Inflammatory macrophage (primary cell): ENCODE measurements around the gene XKR7.

ENCODE experiments used
- DNase-seq, 2 donors: peaks; one replicate each; pipeline ENCODE4 v3.0.0-alpha.2; 2020 to 2022

Gene XKR7

DNA sequence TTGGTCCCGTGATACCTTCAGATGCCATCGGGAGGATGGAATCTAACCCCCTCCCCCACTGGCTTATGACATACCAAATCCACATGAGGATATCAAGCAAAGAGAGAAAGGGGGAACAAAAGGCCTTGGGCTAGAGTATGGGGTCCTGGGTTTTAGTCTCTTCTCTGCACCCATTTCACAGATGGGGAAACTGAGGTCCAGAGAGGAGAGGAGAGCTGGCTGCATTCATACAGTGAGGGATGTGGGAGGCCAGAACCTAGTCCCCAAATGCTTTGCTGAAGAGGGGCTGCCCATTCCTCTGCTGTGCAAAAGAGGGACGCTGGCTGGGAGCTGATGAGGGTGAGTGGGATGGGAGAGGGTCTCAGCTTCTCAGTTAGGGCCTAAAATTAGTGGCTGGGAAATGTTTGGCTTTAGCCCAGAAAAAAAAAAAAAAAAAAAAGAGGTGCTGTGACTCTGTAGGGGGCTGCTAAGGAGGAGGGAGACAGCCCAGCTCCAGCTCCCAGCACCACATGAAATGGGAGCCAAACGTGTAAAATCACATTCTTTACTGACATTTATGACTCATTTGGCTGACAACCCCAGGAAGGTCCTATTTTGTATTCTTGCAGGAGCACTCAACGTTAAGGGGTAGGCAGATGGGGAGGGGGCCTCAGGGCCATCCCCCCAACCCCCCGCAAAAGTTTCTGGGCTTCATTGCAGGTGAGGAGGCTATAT, 11.9 kb downstream of the XKR7 start:
- no peak for DNase-seq

DNA sequence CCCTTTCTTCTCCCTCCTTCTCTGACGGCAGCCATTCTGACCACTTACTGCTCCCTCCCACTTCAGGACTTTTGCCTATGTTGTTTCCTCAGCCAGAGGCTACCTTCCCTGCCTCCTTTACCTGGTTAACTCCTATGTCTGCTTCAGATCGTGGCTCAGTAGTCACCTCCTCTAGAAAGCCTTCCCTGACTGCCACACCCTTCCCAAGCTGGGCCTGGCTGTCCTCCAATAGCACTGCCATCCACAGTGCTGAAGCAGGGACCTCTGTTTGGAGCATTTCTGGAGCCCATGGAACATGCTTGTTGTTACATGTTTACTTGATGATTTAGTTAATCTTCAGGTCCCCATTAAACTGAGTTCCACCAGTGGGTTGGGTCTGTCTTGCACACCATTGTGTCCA, 13.8 kb downstream of the XKR7 start:
- no peak for DNase-seq

DNA sequence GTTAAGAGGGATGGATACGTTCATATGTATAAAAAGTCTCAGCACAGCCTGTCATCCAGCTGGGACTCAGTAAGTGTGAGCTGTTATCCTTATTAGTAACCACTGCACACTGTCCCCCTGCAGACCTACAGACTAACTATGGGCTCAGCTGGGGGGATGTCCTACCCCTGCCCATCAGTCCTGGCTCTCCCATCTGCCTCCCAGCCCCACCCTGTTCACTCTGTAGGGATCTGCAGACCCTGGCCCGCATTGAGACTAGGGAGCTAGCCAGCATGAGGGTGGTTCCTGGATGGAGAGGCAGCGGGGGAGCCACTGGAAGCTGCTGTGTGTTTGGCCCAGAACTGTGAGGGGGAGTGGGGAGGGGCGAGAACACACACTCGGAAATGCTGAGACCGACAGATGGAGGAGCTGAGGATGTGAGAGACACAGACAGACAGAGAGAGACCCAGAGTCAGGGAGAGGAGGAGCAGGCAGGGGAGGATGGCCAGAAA, 17.1 kb downstream of the XKR7 start:
- no peak for DNase-seq

DNA sequence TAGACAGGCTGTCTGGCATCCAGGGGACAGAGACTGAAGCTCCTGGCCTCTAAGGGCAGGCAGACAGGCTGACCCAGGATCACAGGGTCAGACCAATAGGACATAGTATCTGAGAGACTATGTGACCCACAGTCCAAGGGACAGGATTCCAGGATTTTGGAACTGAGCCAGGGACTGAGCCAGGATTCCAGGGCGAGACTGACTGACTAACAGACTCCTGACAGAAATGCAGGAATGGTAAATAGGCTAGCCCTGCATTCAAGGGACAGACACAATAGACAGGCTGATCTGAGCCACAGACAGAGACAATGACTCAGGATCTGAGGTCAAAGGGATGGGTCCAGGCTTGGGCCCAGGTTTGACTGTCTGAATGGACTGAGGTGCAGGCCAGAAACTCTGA, 19.8 kb downstream of the XKR7 start:
- DNase-seq: no peak

DNA sequence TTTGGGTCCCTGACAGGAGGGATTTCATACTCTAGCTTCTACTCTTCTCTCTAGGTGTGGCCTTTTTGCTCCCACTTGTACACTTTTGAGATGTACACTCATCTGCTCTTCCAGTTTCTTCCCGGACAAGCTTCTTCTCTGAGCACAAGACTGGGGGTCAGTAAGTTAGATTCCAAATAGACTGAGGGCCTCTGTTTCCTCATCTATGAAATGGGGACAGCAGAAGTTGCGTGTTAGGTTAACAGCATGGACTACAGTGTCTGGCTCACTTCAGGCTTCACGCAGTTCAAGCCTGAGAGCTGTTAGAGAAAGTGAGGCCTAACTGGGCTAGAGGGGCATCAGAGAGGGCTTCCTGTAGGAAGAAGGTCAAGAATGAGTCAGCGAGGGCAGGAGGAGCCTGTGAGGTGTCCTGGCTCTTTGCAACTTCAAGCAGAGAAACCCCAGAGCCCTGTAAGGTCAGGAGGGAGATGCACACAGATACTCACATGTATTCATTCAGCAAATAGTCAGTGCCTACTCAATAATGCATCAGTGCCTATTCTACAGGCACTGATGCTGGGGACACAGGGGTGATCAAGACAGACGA, 20.6 kb downstream of the XKR7 start:
- no peak for DNase-seq

DNA sequence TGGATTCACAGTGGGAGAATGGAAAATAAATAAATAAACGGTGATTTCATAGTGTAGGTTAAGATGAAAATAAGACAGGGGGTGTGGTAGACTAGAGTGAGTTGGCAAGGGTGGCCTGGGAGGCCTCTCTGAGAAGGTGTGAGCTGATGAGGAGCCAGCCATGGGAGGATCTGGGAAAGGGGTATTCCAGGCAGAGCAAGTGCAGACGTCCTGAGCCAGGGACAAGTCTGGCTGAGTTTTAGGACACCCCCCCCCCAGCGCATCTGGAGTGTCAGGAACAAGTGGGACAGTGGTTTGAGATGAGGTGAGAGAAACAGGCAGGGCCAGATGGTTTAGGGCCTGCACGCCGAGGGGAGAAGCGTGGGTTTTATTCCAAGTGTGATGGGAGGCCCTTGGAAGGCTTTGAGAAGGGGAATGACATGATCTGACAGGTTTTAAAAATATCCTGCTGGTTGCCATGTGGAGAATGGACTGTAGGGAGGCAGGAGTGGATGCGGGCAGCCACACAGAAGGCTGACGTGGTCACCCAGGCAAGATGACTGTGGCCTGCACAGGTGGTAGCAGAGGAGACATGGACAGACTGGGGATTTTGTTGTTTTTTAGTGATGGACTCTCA, 21.2 kb downstream of the XKR7 start:
- no peak for DNase-seq

DNA sequence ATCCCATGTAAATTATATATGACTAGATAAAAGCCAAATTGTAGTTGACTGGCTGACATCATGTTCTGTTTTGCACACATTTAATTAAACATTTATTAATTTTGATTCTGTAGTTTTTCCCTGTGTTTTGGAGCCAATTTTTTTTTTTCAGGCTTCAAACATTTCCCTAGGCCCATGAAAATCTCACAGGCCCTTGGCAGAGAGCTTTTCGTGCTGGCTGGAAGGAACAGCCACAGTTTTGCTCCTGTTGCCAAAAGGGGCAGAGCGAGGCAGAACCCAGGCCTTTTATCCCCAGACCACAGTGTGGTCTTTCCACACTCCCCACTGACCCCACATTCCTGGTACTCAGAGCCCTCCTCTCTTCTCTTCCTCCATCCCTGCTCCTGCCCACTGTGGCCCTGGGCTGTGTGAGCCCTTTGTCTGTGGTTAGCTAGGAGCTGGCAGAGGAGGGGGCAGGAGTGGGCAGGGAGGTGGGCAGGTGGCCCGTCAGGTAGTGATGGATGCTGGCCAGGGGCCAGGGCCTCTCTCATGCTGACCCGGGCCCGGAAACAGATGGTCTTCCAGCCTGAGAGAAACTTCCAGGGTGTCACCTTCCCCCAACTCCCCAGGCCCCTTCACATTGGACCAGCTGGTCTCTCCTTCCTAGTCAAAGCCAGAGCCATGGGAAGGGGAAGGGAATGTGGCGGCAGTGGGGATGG, 22.8 kb downstream of the XKR7 start:
- no peak for DNase-seq

DNA sequence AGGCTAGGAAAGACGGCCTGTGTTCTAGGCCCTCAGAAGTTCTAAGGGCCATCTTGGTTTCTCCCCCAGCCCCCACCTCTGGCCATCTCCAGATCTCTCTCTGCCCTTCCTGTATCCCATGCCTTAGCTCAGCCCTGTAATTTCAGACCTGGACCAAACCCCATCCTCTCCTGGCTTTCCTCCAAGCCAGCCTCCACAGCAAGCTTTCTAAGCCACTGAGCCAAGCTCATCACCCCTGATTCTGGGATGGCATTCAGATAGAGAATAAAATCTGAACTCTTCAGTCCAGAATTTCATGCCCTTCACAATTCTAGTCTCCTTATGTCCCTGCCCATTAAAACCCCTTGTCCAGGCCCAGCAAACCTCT, 23.4 kb downstream of the XKR7 start:
- DNase-seq: no peak

DNA sequence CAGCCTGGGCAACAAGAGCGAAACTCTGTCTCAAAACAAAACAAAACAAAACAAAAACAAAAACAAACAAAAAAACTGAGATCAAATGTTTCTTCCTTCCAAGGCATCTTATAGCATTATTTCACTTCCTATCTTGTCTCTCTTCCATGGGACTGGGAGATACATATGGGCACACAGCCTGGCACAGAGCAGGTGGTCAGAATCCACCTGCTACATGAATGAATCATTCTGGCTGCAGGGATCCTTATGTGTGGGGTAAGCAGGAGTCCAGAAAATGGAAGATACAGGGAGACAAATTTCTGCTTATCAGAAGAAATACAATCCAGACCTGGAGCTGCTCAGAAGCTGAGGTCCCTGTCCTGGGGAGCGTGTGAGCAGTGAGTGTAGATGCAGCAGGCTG, 24.1 kb downstream of the XKR7 start:
- DNase-seq: no peak

DNA sequence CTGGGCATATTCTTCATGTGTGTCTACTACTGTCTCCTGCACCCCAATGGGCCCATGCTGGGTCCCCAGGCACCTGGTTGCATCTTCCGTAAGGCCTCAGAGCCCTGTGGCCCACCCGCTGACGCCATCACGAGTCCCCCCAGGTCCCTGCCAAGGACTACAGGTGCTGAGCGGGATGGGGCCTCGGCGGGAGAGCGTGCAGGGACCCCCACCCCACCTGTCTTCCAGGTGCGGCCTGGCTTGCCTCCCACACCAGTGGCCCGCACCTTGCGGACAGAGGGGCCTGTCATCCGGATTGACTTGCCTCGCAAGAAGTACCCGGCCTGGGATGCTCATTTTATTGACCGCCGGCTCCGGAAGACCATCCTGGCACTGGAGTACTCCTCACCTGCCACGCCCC, 29.0 kb downstream of the XKR7 start:
- DNase-seq: no peak

DNA sequence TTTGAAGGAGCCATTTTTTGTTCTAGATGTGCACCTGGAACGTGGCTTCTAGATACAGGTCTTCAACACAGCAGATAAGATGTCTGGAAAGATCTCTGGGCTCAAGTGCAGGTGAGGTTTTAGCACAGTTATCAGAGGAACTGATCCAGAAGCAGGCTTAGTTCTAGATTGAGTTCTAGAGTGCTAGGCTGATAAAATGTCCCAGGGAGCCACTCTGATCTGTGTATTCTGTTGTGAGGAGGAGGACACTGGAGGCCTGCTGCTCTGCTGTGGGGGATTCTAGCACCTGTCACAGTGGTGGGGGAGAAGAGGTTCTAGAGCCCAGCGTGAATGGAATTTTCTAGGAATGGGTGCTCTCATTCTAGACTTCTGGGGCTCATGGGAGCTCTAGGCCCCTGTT, 30.3 kb downstream of the XKR7 start:
- DNase-seq: no peak

DNA sequence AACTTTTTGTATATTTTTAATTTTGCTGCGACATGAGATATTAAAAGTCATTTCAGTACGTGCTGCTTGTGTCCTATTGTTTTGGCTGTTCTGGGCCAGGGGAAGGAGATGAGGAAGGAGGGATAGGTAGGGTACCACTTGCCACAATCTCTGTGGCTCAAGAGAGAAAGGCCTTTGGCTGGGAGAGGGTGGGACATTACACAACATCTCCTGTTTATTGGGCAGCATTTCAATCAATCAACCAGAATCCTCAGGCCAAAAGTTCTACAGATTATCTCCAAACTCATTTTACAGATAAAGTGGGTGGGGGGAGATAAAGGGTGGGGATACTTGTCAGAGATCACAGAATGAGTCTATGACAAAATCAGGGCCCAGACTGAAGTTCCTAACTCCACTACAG, 35.4 kb downstream of the XKR7 start:
- DNase-seq: no peak

DNA sequence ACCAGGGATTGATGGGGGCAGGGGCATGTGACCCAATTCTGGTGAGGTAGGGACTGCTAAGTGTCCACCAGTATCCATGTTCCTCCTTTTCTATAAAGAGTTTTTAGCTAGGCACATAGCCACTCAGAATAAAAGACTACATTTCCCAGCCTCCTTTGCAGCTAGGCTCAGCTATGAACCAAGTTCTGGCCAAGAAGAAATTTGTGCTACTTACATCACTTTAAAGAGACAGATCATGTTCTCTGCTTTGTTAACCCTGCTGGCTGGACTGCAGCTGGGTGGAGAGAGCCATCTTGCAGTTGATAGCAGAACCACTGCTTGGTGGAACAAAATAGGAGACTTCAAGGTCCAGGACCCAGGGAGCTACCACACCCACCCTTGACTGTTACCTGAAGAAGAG, 37.0 kb downstream of the XKR7 start:
- DNase-seq: peak; percentile 45 to 53

DNA sequence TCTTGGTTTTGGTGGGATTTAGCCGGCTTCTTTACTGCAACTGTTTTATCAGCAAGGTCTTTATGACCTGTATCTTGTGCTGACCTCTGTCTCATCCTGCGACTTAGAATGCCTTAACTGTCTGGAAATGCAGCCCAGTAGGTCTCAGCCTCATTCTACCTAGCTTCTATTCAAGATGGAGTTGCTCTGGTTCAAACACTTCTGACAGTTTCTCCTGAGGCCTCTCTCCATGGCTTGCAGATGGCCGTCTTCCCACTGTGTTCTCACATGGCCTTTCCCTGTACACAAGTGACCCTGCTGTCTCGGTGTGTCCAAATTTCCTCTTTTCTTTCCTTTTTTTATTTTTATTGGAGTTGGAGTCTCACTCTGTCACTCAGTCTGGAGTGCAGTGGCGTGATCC, 38.1 kb downstream of the XKR7 start:
- DNase-seq: no peak

DNA sequence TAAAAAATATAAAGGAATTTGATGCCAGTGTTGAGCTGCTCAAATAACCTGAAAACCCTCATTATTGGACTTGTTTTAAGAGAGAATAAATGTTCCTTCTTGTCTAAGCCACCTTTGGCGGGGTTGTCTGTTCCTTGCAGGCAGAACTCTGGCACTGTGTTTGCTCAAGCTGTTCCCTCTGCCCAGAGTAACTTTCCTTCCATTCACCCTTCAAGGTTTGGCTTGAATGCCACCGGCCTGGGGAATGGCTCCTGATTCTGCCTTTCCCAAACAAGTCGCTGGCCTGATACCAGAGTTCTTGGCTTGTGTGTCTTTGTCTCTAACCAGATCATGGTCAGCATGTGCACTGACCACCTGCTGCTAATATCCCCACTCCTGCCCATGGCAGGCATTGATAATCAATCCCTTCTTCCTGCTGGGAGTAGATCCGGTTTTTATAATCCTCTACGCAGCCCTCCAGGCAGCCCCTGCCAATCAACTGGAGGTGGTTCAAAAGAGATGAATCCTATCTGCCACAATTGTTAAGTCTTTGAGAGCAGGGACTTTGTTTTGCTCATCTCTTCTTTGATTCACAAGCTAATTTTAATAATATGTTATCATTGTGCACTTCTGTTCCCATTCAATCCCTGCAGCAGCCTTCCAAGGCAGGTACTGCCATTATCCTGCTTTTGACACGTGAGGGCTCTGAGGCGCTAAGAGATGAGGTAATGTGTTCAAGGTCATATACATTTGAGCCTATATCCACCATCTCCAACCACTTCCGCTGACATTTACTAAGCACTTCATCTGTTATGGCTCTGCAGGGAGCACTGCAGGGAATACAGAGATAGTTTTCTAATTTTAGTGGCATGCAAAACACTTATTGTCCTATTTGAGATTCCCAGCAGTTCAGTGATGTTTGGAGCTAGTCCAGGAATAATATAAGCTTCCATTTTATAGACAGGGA, 39.2 kb downstream of the XKR7 start:
- DNase-seq: no peak

DNA sequence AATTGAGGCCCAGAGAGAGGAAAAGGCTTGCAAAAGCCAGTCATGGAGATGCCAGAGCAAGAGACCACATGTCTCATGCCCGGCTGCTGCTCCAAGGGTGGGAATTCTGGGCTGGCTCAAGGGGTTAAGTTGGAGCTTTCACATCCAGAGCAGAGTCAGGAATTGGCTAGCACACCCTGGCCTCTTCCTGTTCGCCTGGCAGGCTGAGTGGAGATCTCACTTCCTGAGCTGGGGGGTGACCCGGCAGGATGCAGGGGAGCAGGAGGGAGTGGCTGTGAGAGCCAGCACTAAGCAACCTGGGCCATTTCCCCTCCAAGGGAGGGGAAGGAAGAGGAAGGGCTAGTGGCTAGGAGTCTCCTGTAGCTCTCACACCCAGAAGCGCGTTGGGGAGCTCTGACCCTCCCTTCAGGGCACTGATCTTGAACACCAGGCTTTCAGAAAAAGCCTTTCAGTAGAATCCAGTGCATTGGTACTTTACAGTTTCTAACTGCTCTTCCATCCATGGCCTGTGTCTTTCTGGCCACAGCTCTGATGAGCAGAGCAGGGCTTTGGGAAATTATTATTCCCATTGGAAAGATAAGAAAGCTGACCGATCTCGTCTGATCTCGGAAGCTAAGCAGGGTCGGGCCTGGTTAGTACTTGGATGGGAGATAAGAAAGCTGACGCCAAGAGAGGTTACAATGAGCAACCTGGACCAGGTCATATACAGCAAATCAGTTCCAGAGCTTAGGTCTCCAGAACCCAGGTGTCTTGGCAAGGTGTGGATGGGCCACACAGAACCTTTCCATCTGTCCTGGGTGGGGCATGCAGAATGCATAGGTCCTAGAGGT, 40.1 kb downstream of the XKR7 start:
- no peak for DNase-seq

DNA sequence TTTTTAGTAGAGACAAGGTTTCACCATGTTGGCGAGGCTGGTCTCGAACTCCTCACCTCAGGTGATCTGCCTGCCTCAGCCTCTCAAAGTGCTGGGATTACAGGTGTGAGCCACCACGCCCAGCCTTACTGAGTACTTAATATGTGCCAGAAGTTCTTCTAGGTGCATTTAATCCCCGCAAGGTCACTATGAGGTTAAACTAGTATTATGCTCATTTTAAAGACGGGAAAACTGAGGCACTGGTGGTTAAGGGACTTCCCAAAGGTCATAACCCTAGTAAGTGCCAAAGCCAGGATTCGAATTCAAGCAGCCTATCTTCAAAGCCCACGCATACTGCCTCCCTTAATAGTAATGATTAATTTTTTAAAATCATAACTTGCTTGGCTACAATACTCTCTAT, 41.6 kb downstream of the XKR7 start:
- DNase-seq: no peak

DNA sequence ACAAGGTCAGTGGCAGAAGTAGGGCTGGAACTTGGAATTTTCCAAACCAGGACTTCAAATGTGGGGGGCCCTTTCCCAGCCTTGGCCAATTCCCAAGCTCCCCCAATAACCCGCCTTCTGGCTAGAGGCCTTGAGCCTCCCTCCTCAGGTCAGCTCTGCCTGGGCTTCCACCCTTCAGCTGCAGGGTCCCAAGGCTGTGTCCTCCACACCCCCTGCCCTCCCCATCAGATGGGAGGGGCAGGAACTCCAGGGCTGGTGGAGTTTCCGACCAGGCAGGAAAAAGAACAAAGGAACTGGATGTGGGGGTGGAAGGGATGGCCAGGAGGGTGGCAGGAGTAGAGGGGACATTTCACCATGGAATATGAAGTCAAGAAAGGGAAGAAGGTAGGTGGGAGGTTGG, 42.1 kb downstream of the XKR7 start, which contains the start of gene CCM2L:
CCM2L (plus strand) TSS at position 338 of the 400 bp plus-strand sequence; CDS start at position 355, 17 bp downstream.
- DNase-seq: no peak

DNA sequence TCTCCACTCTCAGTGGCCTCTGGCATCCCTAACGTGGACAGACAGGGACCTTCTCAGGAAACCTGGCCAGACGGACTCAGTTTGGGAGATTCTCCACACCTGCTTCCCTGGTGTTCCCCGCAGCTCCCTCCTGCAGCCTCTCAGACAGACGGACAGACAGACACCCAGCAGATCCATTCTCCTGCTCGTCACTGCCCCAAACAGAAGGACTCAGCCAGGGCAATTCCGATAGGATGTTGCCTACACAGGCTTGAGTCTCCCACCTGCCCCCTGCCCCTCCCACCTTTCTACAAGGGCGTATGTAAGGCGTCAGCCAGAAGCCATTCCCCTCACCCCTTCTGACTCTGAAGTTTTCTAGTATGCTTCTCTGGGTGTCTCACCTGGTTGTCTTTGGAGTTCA, 42.7 kb downstream of the XKR7 start:
- DNase-seq: no peak

DNA sequence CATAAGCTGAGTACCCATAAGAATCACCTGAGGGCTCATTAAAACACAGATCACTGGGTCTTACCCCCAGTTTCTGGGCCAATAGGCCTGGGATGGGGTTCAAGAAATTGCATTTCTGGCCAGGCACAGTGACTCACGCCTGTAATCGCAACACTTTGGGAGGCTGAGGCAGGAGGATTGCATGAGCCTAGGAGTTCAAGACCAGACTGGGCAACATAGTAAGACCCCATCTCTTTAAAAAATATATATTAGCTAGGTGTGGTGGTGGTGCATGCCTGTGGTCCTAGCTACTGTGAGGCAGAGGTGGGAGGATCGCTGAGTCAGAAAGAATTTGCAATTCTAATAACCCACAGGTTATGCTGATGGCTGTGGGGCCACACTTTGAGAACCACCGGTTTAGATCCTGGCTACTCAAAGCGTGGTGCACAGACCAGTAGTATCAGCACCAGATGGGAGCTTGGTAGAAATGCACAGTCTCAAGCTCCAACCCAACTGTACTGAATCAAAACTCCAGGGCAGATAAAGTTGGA, 44.3 kb downstream of the XKR7 start:
- no peak for DNase-seq

DNA sequence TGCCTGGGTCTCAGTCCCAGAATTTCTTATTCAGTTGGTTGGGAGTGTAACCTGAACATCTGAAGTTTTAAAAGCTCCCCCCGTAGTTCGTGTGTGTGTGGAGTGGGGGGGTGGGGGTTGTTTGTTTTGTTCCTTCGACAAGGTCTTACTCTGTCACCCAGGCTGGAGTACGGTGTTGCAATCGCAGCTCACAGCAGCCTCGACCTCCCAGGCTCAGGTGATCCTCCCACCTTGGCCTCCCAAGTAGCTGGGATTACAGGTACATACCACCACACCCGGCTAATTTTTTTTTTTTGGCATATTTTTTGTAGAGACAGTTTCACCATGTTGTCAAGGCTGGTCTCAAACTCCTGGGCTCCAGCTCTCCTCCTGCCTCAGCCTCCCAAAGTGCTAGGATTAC, 45.4 kb downstream of the XKR7 start:
- no peak for DNase-seq
